A549 (cell line): ENCODE results near the gene BANP. TPM values are rescaled to one million over a fixed set of nuclear protein-coding genes. Genes with fewer than 3 reads are reported as not detected.

ENCODE experiments used
- ATAC-seq, 2 experiments: fragments of 200-7000 bp in 1 of 2; fragments of >200 bp in 1 of 2; cut with Nextera tagmentation in 1 of 2; cut with Tn5 transposase in 1 of 2; 3 replicates each; pipeline versions ENCODE4 v1.8.0 to v1.9.1; 2018 to 2020; ENCODE audit warnings: mild to moderate bottlenecking in 1 of 2, moderate library complexity in 1 of 2
- CTCF ChIA-PET: fragments of 300-600 bp; sonication (Branson Sonifier 250); formaldehyde crosslinking; extraction: SDS; loops from one replicate; lab custom pipeline; 2021; ENCODE audit warnings: antibody characterized with exemption, inconsistent platforms; lab: Yijun Ruan, JAX
- POLR2A ChIA-PET: fragments of 350-600 bp; formaldehyde crosslinking; extraction: SDS; loops from one replicate; lab custom pipeline; 2021; ENCODE audit warnings: antibody characterized with exemption, inconsistent platforms; lab: Yijun Ruan, JAX
- DNase-seq, 2 experiments: peaks; one replicate each; pipeline versions ENCODE4 v3.0.0 to v3.0.0-alpha.2; 2011 to 2016; ENCODE audit warnings: low read depth in 1 of 2, low spot score in 1 of 2
- FAIRE-seq: peaks from 2 replicates; lab custom pipeline; 2011; peaks lifted over from hg19 to GRCh38; lab: Jason Lieb, UNC
- H3K27ac ChIP-seq, 2 experiments: fragments of >200 bp; sonication (Bioruptor Twin); formaldehyde crosslinking; 3 replicates each; pipeline ENCODE4 v1.5.1; 2016 to 2017
- H3K4me1 ChIP-seq: fragments of >200 bp; sonication (Bioruptor Twin); formaldehyde crosslinking; 3 replicates; pipeline ENCODE4 v1.6.1; 2016
- H3K4me2 ChIP-seq: fragments of >200 bp; sonication (Bioruptor Twin); formaldehyde crosslinking; 3 replicates; pipeline ENCODE4 v1.6.1; 2016
- H3K4me3 ChIP-seq: fragments of >200 bp; sonication (Bioruptor Twin); formaldehyde crosslinking; 3 replicates; pipeline ENCODE4 v1.5.1; 2016
- H3K9me3 ChIP-seq: fragments of >200 bp; sonication (Bioruptor Twin); formaldehyde crosslinking; 3 replicates; pipeline ENCODE4 v1.6.1; 2016
- BHLHE40 ChIP-seq: IDR thresholded peaks from 2 replicates; pipeline ENCODE4 v1.6.1; 2012; ENCODE audit warnings: low read depth, low read length, inconsistent platforms
- CBX8 ChIP-seq: fragments of 200-600 bp; sonication (generic); IDR thresholded peaks from 2 replicates; pipeline ENCODE4 v1.6.1; 2016
- EP300 ChIP-seq, 2 experiments: fragments of >200 bp; sonication (Bioruptor Twin); formaldehyde crosslinking; IDR thresholded peaks; 2 replicates in 1 of 2; 3 replicates in 1 of 2; pipeline ENCODE4 v1.6.1; 2016 to 2017
- ESRRA ChIP-seq: fragments of 150-350 bp; IDR thresholded peaks from 2 replicates; pipeline ENCODE4 v1.6.1; 2014; ENCODE audit warnings: mild to moderate bottlenecking, low read length, borderline replicate concordance
- FOSB ChIP-seq: fragments of 250-450 bp; sonication (Bioruptor Pico); IDR thresholded peaks from 2 replicates; pipeline ENCODE4 v1.5.0; 2020; ENCODE audit warnings: mild to moderate bottlenecking, moderate library complexity
- FOSL2 ChIP-seq, 2 experiments: fragments of 450-650 bp in 1 of 2; fragments of >200 bp in 1 of 2; sonication (Bioruptor Twin) in 1 of 2; formaldehyde crosslinking; IDR thresholded peaks; 2 replicates each; pipeline versions ENCODE4 v1.5.0 to v1.6.1; 2016 to 2020; ENCODE audit warnings: mild to moderate bottlenecking in 1 of 2, moderate library complexity in 1 of 2
- GATA3 ChIP-seq: IDR thresholded peaks from 2 replicates; pipeline ENCODE4 v1.6.1; 2012; ENCODE audit warnings: borderline replicate concordance
- HDAC2 ChIP-seq: fragments of 200-600 bp; sonication (generic); IDR thresholded peaks from 2 replicates; pipeline ENCODE4 v1.6.1; 2016
- HOXB5 ChIP-seq: fragments of 250-450 bp; sonication (Bioruptor Pico); IDR thresholded peaks from 2 replicates; pipeline ENCODE4 v1.5.0; 2020; ENCODE audit warnings: mild to moderate bottlenecking, moderate library complexity
- JUNB ChIP-seq: fragments of >200 bp; sonication (Bioruptor Twin); formaldehyde crosslinking; IDR thresholded peaks from 2 replicates; pipeline ENCODE4 v1.6.1; 2016
- KDM1A ChIP-seq: fragments of 200-600 bp; sonication (generic); IDR thresholded peaks from 2 replicates; pipeline ENCODE4 v1.6.1; 2016; ENCODE audit warnings: low read depth, mild to moderate bottlenecking
- MAFK ChIP-seq: fragments of 450-650 bp; IDR thresholded peaks from 2 replicates; pipeline ENCODE4 v1.6.1; 2014; ENCODE audit not compliant: partially characterized antibody
- MYC ChIP-seq: IDR thresholded peaks from 2 replicates; pipeline ENCODE4 v1.6.1; 2012; ENCODE audit warnings: mild to moderate bottlenecking, inconsistent platforms, low read length, improper control_type of control experiment, borderline replicate concordance
- NPAS2 ChIP-seq: fragments of 250-450 bp; sonication (Bioruptor Pico); IDR thresholded peaks from 2 replicates; pipeline ENCODE4 v1.8.0; 2022; ENCODE audit warnings: mild to moderate bottlenecking, moderate library complexity, borderline replicate concordance
- POLR2A ChIP-seq: IDR thresholded peaks from 2 replicates; pipeline ENCODE4 v1.6.1; 2012; ENCODE audit warnings: mild to moderate bottlenecking, low read length
- RCOR1 ChIP-seq: fragments of 150-350 bp; IDR thresholded peaks from 2 replicates; pipeline ENCODE4 v1.6.1; 2014; ENCODE audit warnings: antibody characterized with exemption, low read length, low read depth
- RNF2 ChIP-seq: fragments of 200-600 bp; sonication (generic); IDR thresholded peaks from 2 replicates; pipeline ENCODE4 v1.6.1; 2016; ENCODE audit warnings: low read depth, mild to moderate bottlenecking, antibody characterized with exemption, moderate library complexity, borderline replicate concordance
- SMC3 ChIP-seq: fragments of >200 bp; sonication (Bioruptor Twin); formaldehyde crosslinking; IDR thresholded peaks from 3 replicates; pipeline ENCODE4 v1.6.1; 2018; ENCODE audit warnings: inconsistent platforms
- SREBF2 ChIP-seq: fragments of 450-650 bp; IDR thresholded peaks from 2 replicates; pipeline ENCODE4 v1.6.1; 2014; ENCODE audit warnings: mild to moderate bottlenecking, moderate library complexity
- TFCP2L1 ChIP-seq: fragments of 250-450 bp; sonication (Bioruptor Pico); IDR thresholded peaks from 2 replicates; pipeline ENCODE4 v1.5.0; 2021; ENCODE audit warnings: mild to moderate bottlenecking
- ZFP36 ChIP-seq: fragments of 450-650 bp; IDR thresholded peaks from 2 replicates; pipeline ENCODE4 v1.6.1; 2014; ENCODE audit warnings: borderline replicate concordance; ENCODE audit not compliant: partially characterized antibody
- ZNF302 ChIP-seq: fragments of 250-450 bp; sonication (Bioruptor Pico); IDR thresholded peaks from 2 replicates; pipeline ENCODE4 v1.9.0; 2021; ENCODE audit warnings: inconsistent platforms, mild to moderate bottlenecking, moderate library complexity
- WGBS: methylation state at CpG from one replicate; pipeline ENCODE4 v1.1.6; 2017; ENCODE audit errors: missing lambda C conversion rate; 5-methylcytosine and 5-hydroxymethylcytosine counted together
- polyA plus RNA-seq, 4 experiments: library from polyadenylated mRNA; depleted of rRNA in 3 of 4; stranded (reverse); fragments of >200 nt; fragmentation: RNase III in 1 of 4; extraction: RNeasy Plus Mini Kit Qiagen cat#74134 plus additional on column Dnase treatment in 1 of 4; gene quantifications; 2 replicates in 3 of 4; 3 replicates in 1 of 4; pipeline ENCODE4 v1.2.3, GENCODE V29; 2011 to 2017
- TF ChIP-seq, protein P1 (sequence below): IDR thresholded peaks from 2 replicates; pipeline ENCODE4 v1.6.1; 2012
- TF ChIP-seq, protein P2 (sequence below): fragments of 250-450 bp; sonication (Bioruptor Pico); IDR thresholded peaks from 2 replicates; pipeline ENCODE4 v1.5.0; 2021; ENCODE audit warnings: mild to moderate bottlenecking, moderate library complexity, borderline replicate concordance
- TF ChIP-seq, protein P3 (sequence below): fragments of 150-350 bp; IDR thresholded peaks from 2 replicates; pipeline ENCODE4 v1.6.1; 2014; ENCODE audit warnings: low read depth, mild to moderate bottlenecking, low read length
- TF ChIP-seq, protein P4 (sequence below): fragments of >200 bp; sonication (Bioruptor Twin); formaldehyde crosslinking; IDR thresholded peaks from 3 replicates; pipeline ENCODE4 v1.6.1; 2016
- TF ChIP-seq, protein P5 (sequence below): IDR thresholded peaks from 2 replicates; pipeline ENCODE4 v1.6.1; 2012
- TF ChIP-seq, protein P6 (sequence below): IDR thresholded peaks from 2 replicates; pipeline ENCODE4 v1.6.1; 2012; ENCODE audit warnings: low read depth, borderline replicate concordance

Gene BANP
- polyA plus RNA-seq, 2 of the 4 experiments (the other 2 are of a cell fraction) = 17.1 to 17.2 TPM

DNA sequence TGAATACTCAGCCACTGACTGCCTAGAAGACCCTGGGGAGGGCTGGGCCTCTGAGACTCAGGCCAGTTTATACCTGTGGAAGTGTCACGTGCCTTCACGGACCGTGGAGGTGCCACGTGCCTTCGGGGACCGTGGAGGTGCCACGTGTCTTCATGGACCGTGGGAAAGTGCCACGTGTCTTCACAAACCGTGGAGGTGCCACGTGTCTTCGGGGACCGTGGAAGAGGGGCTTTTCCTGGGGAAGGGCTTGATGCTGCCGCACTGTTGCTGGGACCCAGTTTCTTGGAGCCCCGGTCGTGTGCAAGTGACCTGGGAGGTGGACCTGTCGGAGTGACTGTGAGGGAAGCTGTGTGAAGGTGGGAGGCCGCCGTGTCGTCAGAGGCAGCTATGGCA is 166.2 kb downstream of the BANP start:
- H3K4me2 ChIP-seq = no peak overlapping the region
- no peak for FAIRE-seq
- TF ChIP-seq SREBF2 (no peak), KDM1A (no peak), FOSL2 (IDR thresholded peaks at IDR 0.05) (no peak), FOSL2 (CRISPR knock-in tag; IDR thresholded peaks at IDR 0.05) (no peak), RCOR1 (no peak), ZFP36 (no peak), ZNF302 (CRISPR knock-in tag) (no peak), GATA3 (no peak), MYC (no peak), BHLHE40 (no peak), RNF2 (no peak), JUNB (no peak), NPAS2 (CRISPR knock-in tag) (no peak)
- TF ChIP-seq, protein P1, sequence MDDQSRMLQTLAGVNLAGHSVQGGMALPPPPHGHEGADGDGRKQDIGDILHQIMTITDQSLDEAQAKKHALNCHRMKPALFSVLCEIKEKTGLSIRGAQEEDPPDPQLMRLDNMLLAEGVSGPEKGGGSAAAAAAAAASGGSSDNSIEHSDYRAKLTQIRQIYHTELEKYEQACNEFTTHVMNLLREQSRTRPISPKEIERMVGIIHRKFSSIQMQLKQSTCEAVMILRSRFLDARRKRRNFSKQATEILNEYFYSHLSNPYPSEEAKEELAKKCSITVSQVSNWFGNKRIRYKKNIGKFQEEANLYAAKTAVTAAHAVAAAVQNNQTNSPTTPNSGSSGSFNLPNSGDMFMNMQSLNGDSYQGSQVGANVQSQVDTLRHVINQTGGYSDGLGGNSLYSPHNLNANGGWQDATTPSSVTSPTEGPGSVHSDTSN = no peak
- TF ChIP-seq, protein P2, sequence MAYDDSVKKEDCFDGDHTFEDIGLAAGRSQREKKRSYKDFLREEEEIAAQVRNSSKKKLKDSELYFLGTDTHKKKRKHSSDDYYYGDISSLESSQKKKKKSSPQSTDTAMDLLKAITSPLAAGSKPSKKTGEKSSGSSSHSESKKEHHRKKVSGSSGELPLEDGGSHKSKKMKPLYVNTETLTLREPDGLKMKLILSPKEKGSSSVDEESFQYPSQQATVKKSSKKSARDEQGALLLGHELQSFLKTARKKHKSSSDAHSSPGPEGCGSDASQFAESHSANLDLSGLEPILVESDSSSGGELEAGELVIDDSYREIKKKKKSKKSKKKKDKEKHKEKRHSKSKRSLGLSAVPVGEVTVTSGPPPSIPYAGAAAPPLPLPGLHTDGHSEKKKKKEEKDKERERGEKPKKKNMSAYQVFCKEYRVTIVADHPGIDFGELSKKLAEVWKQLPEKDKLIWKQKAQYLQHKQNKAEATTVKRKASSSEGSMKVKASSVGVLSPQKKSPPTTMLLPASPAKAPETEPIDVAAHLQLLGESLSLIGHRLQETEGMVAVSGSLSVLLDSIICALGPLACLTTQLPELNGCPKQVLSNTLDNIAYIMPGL (CRISPR knock-in tag) = no peak
- TF ChIP-seq, protein P3, sequence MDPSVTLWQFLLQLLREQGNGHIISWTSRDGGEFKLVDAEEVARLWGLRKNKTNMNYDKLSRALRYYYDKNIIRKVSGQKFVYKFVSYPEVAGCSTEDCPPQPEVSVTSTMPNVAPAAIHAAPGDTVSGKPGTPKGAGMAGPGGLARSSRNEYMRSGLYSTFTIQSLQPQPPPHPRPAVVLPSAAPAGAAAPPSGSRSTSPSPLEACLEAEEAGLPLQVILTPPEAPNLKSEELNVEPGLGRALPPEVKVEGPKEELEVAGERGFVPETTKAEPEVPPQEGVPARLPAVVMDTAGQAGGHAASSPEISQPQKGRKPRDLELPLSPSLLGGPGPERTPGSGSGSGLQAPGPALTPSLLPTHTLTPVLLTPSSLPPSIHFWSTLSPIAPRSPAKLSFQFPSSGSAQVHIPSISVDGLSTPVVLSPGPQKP = no peak
- TF ChIP-seq, protein P4, sequence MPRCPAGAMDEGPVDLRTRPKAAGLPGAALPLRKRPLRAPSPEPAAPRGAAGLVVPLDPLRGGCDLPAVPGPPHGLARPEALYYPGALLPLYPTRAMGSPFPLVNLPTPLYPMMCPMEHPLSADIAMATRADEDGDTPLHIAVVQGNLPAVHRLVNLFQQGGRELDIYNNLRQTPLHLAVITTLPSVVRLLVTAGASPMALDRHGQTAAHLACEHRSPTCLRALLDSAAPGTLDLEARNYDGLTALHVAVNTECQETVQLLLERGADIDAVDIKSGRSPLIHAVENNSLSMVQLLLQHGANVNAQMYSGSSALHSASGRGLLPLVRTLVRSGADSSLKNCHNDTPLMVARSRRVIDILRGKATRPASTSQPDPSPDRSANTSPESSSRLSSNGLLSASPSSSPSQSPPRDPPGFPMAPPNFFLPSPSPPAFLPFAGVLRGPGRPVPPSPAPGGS = no peak
- TF ChIP-seq, all 56 proteins: peak for 0
- POLR2A ChIA-PET = no interaction called here
- ATAC-seq (no peak), DNase-seq (no peak)
- CTCF ChIA-PET = no interaction called here
- H3K27ac ChIP-seq = peak overlapping the region; percentile 56 to 85; a peak in 4 of 6 replicates
- peaks cover 18% of the 10 kb centered on the region for H3K4me1 ChIP-seq
- H3K9me3 ChIP-seq = no peaks in the 10 kb centered on the region
- H3K4me3 ChIP-seq = no peak overlapping the region
- 94% methylated on average over 20 of the region's 20 CpGs for WGBS

DNA sequence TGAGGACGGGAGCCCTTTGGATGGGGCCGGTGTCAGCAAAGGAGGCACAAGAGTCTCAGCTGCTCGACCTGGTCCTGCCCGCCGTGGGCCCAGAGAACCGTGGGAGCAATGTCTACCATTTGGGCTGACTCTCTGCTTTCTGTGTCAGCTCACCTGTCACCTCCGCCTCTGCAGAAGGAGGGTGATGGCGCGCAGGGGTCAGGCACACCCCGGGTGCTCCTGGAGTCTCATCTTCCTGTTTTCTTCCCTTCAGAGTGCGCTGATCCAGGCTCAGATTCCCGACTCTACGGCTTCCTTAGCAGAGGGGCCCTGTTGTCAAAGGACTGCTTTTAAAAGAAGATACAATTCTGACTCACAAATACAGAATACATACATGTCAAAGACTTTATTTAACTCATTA is 167.1 kb downstream of the BANP start:
- no peak overlapping the region for H3K4me3 ChIP-seq
- ATAC-seq (peak; percentile 17 to 48), FAIRE-seq (no peak), DNase-seq (no peak)
- no peaks in the 10 kb centered on the region for H3K9me3 ChIP-seq
- H3K27ac ChIP-seq = peak overlapping the region; percentile 56 to 85
- TF ChIP-seq CBX8 = no peak
- no peak for TF ChIP-seq HDAC2
- no peak for TF ChIP-seq HOXB5
- TF ChIP-seq MAFK = no peak
- TF ChIP-seq ESRRA = no peak
- TF ChIP-seq, protein P2 (CRISPR knock-in tag) = no peak
- no peak for TF ChIP-seq EP300 (IDR thresholded peaks at IDR 0.05)
- no peak for TF ChIP-seq TFCP2L1 (CRISPR knock-in tag)
- TF ChIP-seq FOSB (CRISPR knock-in tag) = no peak
- TF ChIP-seq KDM1A = no peak
- TF ChIP-seq SMC3 = no peak
- no peak for TF ChIP-seq POLR2A
- TF ChIP-seq, protein P5, sequence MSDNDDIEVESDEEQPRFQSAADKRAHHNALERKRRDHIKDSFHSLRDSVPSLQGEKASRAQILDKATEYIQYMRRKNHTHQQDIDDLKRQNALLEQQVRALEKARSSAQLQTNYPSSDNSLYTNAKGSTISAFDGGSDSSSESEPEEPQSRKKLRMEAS = no peak
- no peak for TF ChIP-seq FOSL2 (IDR thresholded peaks at IDR 0.05)
- TF ChIP-seq FOSL2 (CRISPR knock-in tag; IDR thresholded peaks at IDR 0.05) = no peak
- TF ChIP-seq, protein P6, sequence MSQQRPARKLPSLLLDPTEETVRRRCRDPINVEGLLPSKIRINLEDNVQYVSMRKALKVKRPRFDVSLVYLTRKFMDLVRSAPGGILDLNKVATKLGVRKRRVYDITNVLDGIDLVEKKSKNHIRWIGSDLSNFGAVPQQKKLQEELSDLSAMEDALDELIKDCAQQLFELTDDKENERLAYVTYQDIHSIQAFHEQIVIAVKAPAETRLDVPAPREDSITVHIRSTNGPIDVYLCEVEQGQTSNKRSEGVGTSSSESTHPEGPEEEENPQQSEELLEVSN = no peak
- 52% methylated on average over 13 of the region's 13 CpGs for WGBS
- peak overlapping the region; percentile 75 for H3K4me2 ChIP-seq
- ChIA-PET POLR2A (no interaction called here), CTCF (no interaction called here)
- H3K4me1 ChIP-seq = peaks cover 18% of the 10 kb centered on the region
